ENCODE measurements around the gene SYTL2. TPM values are rescaled to one million over a fixed set of nuclear protein-coding genes. Genes with fewer than 3 reads are reported as not detected.

SYTL2 gene
- total RNA-seq, 1 experiment from 2014 or later = 2.1 TPM

DNA sequence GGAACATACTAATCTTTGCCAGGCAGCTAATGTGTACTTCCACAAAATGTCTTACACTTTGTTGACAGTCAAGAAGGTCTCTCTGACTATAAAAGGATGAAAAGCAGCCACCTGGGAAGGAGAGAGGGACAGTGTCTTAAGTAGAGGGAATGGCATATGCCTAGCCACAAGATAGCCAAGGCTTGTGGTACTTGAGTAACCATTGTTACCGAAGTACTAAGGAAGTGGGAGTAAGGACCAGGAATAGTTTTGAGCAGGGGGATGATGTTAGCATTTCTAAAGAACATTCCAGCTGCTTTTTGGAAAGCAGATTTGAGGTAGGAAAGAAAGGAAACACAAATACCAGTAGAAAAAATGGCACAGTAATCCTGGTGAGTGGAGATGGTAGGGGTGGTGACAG, 159.8 kb downstream of the SYTL2 start:
- TF ChIP-seq, protein P1, sequence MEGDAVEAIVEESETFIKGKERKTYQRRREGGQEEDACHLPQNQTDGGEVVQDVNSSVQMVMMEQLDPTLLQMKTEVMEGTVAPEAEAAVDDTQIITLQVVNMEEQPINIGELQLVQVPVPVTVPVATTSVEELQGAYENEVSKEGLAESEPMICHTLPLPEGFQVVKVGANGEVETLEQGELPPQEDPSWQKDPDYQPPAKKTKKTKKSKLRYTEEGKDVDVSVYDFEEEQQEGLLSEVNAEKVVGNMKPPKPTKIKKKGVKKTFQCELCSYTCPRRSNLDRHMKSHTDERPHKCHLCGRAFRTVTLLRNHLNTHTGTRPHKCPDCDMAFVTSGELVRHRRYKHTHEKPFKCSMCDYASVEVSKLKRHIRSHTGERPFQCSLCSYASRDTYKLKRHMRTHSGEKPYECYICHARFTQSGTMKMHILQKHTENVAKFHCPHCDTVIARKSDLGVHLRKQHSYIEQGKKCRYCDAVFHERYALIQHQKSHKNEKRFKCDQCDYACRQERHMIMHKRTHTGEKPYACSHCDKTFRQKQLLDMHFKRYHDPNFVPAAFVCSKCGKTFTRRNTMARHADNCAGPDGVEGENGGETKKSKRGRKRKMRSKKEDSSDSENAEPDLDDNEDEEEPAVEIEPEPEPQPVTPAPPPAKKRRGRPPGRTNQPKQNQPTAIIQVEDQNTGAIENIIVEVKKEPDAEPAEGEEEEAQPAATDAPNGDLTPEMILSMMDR (IDR thresholded peaks at IDR 0.05; ENCODE audit: unreplicated experiment) = no peak
- POLR2A ChIA-PET = interaction anchor here (7.1 to 12.0 kb wide), 2 partner anchors 9 to 22 kb away, joined by 152 to 254 read pairs; partner anchors contain the start of genes CREBZF, DLG2 and TMEM126B
- H3K27ac Mint-ChIP-seq (ENCODE audit: low read depth, unreplicated experiment) = no peak overlapping the region
- CTCF ChIA-PET = interaction anchor here (1.3 kb wide), 1 partner anchor 176 kb away, joined by 3 read pairs; no protein-coding TSS in a partner anchor
- DNase-seq (ENCODE audit: unreplicated experiment) = no peak
- H3K9me3 Mint-ChIP-seq (ENCODE audit: unreplicated experiment) = no peaks in the 10 kb centered on the region
- BruUV-seq (replicated peaks) = no TSS peak
- intact Hi-C loops (cut with micrococcal nuclease) = no loop called here
- no peak overlapping the region for H3K4me3 Mint-ChIP-seq (ENCODE audit: unreplicated experiment)
- H3K36me3 Mint-ChIP-seq (ENCODE audit: insufficient read depth, unreplicated experiment) = peaks cover 28% of the 10 kb centered on the region
- H3K27me3 Mint-ChIP-seq (ENCODE audit: insufficient read depth, unreplicated experiment) = no peaks in the 10 kb centered on the region
- peaks cover 8% of the 10 kb centered on the region for H3K4me1 Mint-ChIP-seq (ENCODE audit: insufficient read depth, unreplicated experiment)

DNA sequence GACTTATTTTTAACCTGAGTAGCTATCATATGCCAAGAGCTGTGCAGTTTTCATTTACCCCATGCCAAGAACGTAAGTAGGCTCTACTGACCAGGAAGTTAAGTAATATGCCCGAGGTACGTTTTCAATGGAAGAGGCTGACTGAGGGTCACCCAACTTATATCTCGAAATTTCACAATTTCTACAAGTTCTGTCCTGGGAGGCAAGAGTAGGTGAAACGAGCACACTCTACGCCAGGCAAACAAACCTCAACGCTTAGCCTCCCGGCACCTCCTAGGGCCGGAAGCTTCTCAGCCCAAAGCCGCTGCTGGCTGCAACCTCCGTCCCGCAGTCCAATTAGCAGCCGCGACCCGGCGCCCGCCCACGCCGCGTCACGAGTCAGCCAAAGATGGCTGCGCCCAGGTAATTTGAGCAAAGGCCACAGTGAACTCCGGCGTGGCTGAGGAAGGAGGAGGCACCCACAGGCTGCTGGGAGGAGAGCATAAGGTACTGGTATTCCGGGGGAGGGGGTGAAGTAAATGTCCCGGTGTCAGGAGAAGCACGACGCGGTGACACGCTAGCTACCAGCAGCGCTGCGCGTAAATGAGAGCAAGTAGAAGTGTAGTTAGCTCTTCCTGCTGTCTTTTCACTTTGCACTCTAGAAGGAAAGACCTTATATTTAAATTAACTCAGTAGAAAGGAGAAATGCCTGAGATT, 163.2 kb downstream of the SYTL2 start, which contains the start of gene TMEM126A:
Gene TMEM126A (plus strand): TSS at position 364 of the 696 bp plus-strand sequence. CDS start 2,289 bp downstream, outside the sequence.
- H3K9me3 Mint-ChIP-seq (ENCODE audit: unreplicated experiment) = no peaks in the 10 kb centered on the region
- peak within 1 kb of the TSS; percentile 83 for H3K4me3 Mint-ChIP-seq (ENCODE audit: unreplicated experiment)
- DNase-seq (ENCODE audit: unreplicated experiment) = peak; percentile 91
- ChIA-PET POLR2A (interaction anchor here (0.5 to 12.0 kb wide), 28 partner anchors 9 to 655 kb away, joined by 3 to 254 read pairs (median 4); partner anchors contain the start of genes CREBZF, DLG2, HIKESHI and PICALM), CTCF (interaction anchor here (0.6 to 1.9 kb wide), 5 partner anchors 10 to 181 kb away, joined by 3 to 7 read pairs (median 5); partner anchors contain the start of genes CREBZF and DLG2)
- H3K4me1 Mint-ChIP-seq (ENCODE audit: insufficient read depth, unreplicated experiment) = peaks cover 8% of the 10 kb centered on the region
- no TSS peak for BruUV-seq (replicated peaks)
- H3K27me3 Mint-ChIP-seq (ENCODE audit: insufficient read depth, unreplicated experiment) = peaks cover 2% of the 10 kb centered on the region
- peak within 1 kb of the TSS; percentile 97 for H3K27ac Mint-ChIP-seq (ENCODE audit: low read depth, unreplicated experiment)
- peaks cover 21% of the 10 kb centered on the region for H3K36me3 Mint-ChIP-seq (ENCODE audit: insufficient read depth, unreplicated experiment)
- intact Hi-C loops (cut with micrococcal nuclease) = no loop called here
- TF ChIP-seq, protein P1 (IDR thresholded peaks at IDR 0.05; ENCODE audit: unreplicated experiment) = no peak

GRCh38 chr11:85647078-85647477, 163.9 kb downstream of the SYTL2 start:
- Mint-ChIP-seq H3K27me3 (ENCODE audit: insufficient read depth, unreplicated experiment) (peaks cover 8% of the 10 kb centered on the region), H3K9me3 (ENCODE audit: unreplicated experiment) (no peaks in the 10 kb centered on the region), H3K27ac (ENCODE audit: low read depth, unreplicated experiment) (peak overlapping the region; percentile 97), H3K4me3 (ENCODE audit: unreplicated experiment) (peak overlapping the region; percentile 83), H3K4me1 (ENCODE audit: insufficient read depth, unreplicated experiment) (peaks cover 8% of the 10 kb centered on the region), H3K36me3 (ENCODE audit: insufficient read depth, unreplicated experiment) (peaks cover 16% of the 10 kb centered on the region)
- POLR2A ChIA-PET = interaction anchor here (0.5 to 12.0 kb wide), 21 partner anchors 8 to 655 kb away, joined by 3 to 254 read pairs (median 5); partner anchors contain the start of genes CREBZF, DLG2, HIKESHI and PICALM
- TF ChIP-seq, protein P1 (IDR thresholded peaks at IDR 0.05; ENCODE audit: unreplicated experiment) = no peak
- CTCF ChIA-PET = interaction anchor here (0.6 to 1.9 kb wide), 8 partner anchors 9 to 182 kb away, joined by 3 to 7 read pairs (median 4); partner anchors contain the start of genes CREBZF and DLG2
- BruUV-seq (replicated peaks) = no TSS peak
- intact Hi-C loops (cut with micrococcal nuclease) = no loop called here
- no peak for DNase-seq (ENCODE audit: unreplicated experiment)

Other genes starting within 250 kb of the SYTL2 start
- 0.26 and 0.54 TPM in 2 replicates for gene DLG2, start 183.8 kb downstream of the SYTL2 start, total RNA-seq (2022)
- gene TMEM126B, start 182.5 kb downstream of the SYTL2 start, total RNA-seq (2022) = 38.4 and 50.4 TPM in 2 replicates
- gene TMEM126A, start 163.2 kb downstream of the SYTL2 start, total RNA-seq (2022) = 33.5 and 34.9 TPM in 2 replicates
- 34.3 and 36.0 TPM in 2 replicates for gene CREBZF, start 146.0 kb downstream of the SYTL2 start, total RNA-seq (2022)
- not detected in 2 replicates for gene CCDC89, start 124.9 kb downstream of the SYTL2 start, total RNA-seq (2022)
- not detected in 2 replicates for gene CCDC83, start 44.2 kb upstream of the SYTL2 start, total RNA-seq (2022)